Measurements from ENCODE around the gene HDAC4. TPM values are rescaled to one million over a fixed set of nuclear protein-coding genes. Genes with fewer than 3 reads are reported as not detected.

The HDAC4 gene
- total and polyA plus RNA-seq, 2 experiments from 2014 or later: 8.1 to 41.8 TPM

GRCh38 chr2:239283961-239284795 lies 116.6 kb downstream of the HDAC4 start:
- Histone ChIP-seq H3K4me2 (no peak overlapping the region), H3K4me1 (ENCODE audit: insufficient read depth) (0 out of 2 replicates have a peak, but pooled peaks cover under 1% of the 10 kb centered on the region), H4K20me1 (replicated peaks; ENCODE audit: insufficient read depth) (peaks cover 4% of the 10 kb centered on the region), H3K9me2 (ENCODE audit: insufficient read depth) (no peaks in the 10 kb centered on the region), H3K79me2 (replicated peaks; ENCODE audit: insufficient read depth) (peaks cover 66% of the 10 kb centered on the region), H3K4me3 (no peak overlapping the region), H3K27ac (ENCODE audit: low read depth) (no peak overlapping the region), H3F3A (replicated peaks; ENCODE audit: low read depth) (no peaks in the 10 kb centered on the region), H2AFZ (no peak overlapping the region), H3K36me3 (ENCODE audit: insufficient read depth) (no peaks in the 10 kb centered on the region), H3K27me3 (ENCODE audit: insufficient read depth) (no peaks in the 10 kb centered on the region)
- peak; percentile 80 for ATAC-seq
- no peak overlapping the region for H3K27ac Mint-ChIP-seq
- H3K36me3 Mint-ChIP-seq (ENCODE audit: low read depth): no peaks in the 10 kb centered on the region
- peaks cover 10% of the 10 kb centered on the region for H3K27me3 Mint-ChIP-seq (ENCODE audit: insufficient read depth, low read depth, poor library complexity)
- H3K9me3 Mint-ChIP-seq: no peaks in the 10 kb centered on the region
- TF ChIP-seq EZH2phosphoT487 (IDR thresholded peaks at IDR 0.05; ENCODE audit: unreplicated experiment): no peak
- TF ChIP-seq, protein P1, sequence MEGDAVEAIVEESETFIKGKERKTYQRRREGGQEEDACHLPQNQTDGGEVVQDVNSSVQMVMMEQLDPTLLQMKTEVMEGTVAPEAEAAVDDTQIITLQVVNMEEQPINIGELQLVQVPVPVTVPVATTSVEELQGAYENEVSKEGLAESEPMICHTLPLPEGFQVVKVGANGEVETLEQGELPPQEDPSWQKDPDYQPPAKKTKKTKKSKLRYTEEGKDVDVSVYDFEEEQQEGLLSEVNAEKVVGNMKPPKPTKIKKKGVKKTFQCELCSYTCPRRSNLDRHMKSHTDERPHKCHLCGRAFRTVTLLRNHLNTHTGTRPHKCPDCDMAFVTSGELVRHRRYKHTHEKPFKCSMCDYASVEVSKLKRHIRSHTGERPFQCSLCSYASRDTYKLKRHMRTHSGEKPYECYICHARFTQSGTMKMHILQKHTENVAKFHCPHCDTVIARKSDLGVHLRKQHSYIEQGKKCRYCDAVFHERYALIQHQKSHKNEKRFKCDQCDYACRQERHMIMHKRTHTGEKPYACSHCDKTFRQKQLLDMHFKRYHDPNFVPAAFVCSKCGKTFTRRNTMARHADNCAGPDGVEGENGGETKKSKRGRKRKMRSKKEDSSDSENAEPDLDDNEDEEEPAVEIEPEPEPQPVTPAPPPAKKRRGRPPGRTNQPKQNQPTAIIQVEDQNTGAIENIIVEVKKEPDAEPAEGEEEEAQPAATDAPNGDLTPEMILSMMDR (conservative IDR thresholded peaks at IDR 0.05; ENCODE audit: low read depth in 2 of 2): peak; percentile 18 to 63; a peak in 3 of 4 replicates
- no peak for TF ChIP-seq JUNB (IDR thresholded peaks at IDR 0.05; ENCODE audit: unreplicated experiment)
- DNase-seq (ENCODE audit: low spot score): no peak
- H3K4me3 Mint-ChIP-seq: no peak overlapping the region
- H3K4me1 Mint-ChIP-seq: peaks cover 37% of the 10 kb centered on the region

DNA sequence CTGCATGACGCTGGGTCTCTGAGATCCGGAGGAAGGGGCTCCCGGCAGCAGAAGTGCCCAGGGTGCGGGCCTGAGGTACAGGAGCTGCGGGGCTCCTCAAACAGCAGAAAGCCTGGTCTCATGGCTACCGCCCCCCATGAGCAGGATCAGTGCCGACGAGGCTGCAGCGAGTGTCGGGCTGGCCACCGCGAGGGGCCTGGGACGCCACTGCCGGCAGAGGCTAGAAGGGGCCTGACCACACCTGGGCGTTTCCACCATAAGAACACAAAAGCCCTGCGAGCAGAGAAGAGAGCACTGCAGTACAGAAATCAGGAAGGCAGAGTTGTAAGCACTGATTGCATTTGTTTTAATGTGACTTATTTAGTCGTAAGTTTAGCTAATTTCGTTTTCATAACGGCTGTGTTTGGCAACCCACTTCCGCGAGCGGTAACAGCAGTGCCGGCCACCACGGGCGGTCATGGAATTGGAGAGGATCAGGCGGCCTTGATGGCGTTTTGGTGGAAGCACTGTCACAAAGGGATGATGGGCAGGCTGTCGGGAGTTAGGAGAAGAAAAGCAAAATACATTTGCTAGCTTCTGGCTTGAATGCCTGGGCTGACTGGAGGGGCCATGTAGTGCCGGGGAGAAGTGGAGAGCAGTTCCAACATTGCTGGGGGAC lies 117.4 kb downstream of the HDAC4 start:
- Histone ChIP-seq H3K79me2 (replicated peaks; ENCODE audit: insufficient read depth) (peaks cover 66% of the 10 kb centered on the region), H3K36me3 (ENCODE audit: insufficient read depth) (no peaks in the 10 kb centered on the region), H3K4me2 (no peak overlapping the region), H4K20me1 (replicated peaks; ENCODE audit: insufficient read depth) (peaks cover 4% of the 10 kb centered on the region), H3K27me3 (ENCODE audit: insufficient read depth) (no peaks in the 10 kb centered on the region), H3K4me1 (ENCODE audit: insufficient read depth) (no peaks in the 10 kb centered on the region), H3K4me3 (no peak overlapping the region), H2AFZ (no peak overlapping the region), H3F3A (replicated peaks; ENCODE audit: low read depth) (no peaks in the 10 kb centered on the region), H3K27ac (ENCODE audit: low read depth) (no peak overlapping the region), H3K9me2 (ENCODE audit: insufficient read depth) (no peaks in the 10 kb centered on the region)
- Mint-ChIP-seq H3K4me1 (peaks cover 30% of the 10 kb centered on the region), H3K36me3 (ENCODE audit: low read depth) (no peaks in the 10 kb centered on the region), H3K4me3 (no peak overlapping the region), H3K27me3 (ENCODE audit: insufficient read depth, low read depth, poor library complexity) (peaks cover 7% of the 10 kb centered on the region), H3K9me3 (no peaks in the 10 kb centered on the region), H3K27ac (no peak overlapping the region)
- no peak for DNase-seq (ENCODE audit: low spot score)
- no peak for ATAC-seq
- TF ChIP-seq, protein P1 (conservative IDR thresholded peaks at IDR 0.05; ENCODE audit: low read depth in 2 of 2): no peak
- no peak for TF ChIP-seq EZH2phosphoT487 (IDR thresholded peaks at IDR 0.05; ENCODE audit: unreplicated experiment)
- TF ChIP-seq ZNF114 (CRISPR knock-in tag; IDR thresholded peaks at IDR 0.05): no peak
- no peak for TF ChIP-seq STAT1 (IDR thresholded peaks at IDR 0.05; ENCODE audit: unreplicated experiment)
- no peak for TF ChIP-seq NANOG (IDR thresholded peaks at IDR 0.05; ENCODE audit: borderline replicate concordance)
- TF ChIP-seq EZH2 (IDR thresholded peaks at IDR 0.05; ENCODE audit: low read depth, unreplicated experiment): no peak
- TF ChIP-seq ZNF331 (CRISPR knock-in tag; IDR thresholded peaks at IDR 0.05; ENCODE audit: low read depth): no peak
- TF ChIP-seq POLR2AphosphoS5 (IDR thresholded peaks at IDR 0.05; ENCODE audit: low read depth): no peak

All from GM23338 (cell line).